Activated naive CD4-positive, alpha-beta T cell treated with anti-CD3 and anti-CD28 coated beads, Interleukin-2, amount 50 U/mL, for 16 hours (primary cell): ENCODE results near the gene ANKS1A.

Source experiments
- DNase-seq: peaks from one replicate; pipeline ENCODE4 v3.0.0-alpha.2; 2020

ANKS1A gene

DNA sequence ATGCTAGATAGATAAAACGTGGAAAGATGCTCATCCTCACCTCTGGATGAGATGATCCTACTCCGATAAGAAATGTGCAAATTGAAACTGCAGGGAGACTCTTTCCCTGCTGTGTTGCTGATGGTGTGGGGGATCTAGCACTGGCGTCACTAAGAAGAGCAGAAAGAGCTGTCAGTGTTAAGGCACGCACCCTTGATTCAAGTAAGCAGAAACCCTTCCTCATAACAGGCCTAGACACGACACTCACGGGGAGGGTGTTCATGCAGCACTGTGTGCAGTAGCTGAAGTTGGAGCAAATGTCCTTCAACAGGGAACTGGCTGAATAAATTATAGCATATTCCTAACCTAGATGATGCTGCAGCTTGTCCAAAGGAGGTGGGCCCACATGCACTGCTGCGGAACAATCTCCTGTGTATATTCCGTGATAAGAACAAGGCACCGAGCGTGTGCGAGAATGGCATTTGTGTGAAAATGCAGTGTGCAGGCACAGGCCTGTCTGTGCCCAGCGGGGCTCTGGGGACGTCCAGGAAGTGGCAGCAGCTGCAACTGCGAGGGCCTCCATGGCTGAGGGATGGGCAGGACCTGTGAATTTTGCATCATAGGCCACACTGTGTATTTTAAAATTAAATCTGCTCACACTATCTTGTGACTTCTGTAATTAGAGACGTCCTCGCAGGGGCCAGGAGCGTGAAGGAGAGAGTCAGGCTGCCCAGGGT is 188.1 kb downstream of the ANKS1A start:
- DNase-seq: no peak

DNA sequence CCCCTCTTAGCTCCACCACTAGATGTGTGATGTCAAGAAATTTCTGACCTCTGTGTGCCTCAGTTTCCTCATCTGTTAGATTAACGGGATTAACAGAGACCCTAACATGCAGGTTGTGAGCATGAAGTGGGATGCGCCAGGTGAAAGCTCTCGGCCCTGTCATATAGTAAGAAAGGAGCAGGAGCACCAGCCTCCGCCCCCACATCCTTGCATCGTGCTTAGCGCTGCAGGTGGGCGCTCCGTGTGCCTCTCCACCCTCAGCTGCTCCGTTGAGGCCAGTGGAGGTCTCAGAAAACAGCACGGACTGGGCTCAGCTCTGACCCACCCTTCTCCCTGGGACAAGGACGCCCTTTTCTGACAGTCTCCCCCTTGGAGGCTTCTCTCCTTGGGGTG is 188.7 kb downstream of the ANKS1A start:
- DNase-seq: no peak

DNA sequence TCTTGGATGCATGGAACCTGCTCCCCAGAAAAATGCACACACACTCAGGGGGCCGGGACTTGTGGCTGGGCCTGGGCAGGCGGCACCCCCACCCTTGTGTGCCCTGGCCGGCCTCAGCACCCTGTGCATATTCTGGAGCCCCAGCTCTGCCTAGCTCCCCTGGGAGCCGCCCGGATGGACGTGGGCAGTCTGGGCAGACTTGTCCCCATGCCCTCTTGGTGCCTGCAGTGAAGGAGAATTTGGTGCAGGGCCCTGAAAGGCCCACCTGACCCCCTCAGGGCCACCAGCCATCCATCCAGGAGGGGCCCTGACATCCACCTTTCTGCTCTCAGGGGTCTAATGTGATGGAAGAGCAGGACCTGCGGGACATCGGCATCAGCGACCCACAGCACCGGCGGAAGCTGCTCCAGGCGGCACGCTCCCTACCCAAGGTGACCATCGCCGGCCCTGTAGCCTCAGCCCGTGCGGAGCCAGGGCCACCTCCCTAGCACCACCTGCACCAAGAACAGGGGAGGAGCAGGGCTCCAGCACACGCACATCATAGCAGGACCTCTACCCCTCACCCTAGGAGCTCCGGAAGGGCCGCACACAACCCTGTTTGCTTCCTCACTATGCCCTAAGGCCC is 189.3 kb downstream of the ANKS1A start:
- DNase-seq: no peak

DNA sequence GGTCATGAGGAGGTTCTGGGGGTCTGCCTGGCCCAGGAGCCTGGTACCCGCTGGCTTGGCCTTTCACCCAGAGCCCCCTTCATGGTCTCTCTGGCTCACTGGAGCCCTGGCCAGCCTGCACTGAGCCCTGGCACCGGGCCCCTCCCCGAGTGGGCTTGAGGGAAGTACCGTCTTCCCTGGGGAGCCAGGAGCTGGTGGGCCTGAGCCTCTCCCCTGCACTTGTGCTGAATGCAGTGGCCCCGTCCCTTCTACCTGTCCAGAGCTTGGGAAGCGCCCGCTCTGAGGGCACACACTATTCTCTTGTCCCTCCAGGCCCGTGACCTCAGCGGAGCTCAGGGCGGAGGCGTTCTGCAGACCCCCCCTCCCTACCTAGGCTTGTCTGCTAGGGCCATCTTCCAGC is 189.8 kb downstream of the ANKS1A start:
- DNase-seq: no peak

DNA sequence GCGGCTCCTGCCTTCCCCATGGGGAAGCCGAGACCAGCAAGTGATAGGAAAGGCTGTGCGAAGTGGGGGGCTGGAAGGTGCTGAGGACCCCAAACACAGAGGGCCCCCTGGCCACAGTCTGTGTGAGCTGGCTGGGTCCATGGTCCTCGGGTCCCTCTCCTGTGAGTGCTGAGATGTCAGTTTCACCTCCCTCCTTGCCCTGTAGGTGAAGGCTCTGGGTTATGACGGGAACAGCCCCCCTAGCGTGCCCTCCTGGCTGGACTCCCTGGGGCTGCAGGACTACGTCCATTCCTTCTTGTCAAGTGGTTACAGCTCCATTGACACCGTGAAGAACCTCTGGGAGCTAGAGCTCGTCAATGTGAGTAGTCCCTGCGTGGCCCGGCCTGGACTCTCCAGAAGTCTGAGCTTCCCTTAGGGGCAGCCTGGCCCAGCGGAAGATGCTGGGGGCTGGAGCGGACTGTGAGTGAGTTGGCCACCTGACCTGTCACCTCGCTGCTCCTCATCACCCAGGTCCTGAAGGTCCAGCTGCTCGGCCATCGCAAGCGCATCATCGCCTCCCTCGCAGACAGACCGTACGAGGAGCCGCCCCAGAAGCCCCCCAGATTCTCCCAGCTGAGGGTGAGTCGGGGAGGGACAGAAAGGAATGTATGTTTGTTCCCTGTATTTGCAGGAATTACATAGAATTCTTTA is 190.4 kb downstream of the ANKS1A start:
- no peak for DNase-seq

DNA sequence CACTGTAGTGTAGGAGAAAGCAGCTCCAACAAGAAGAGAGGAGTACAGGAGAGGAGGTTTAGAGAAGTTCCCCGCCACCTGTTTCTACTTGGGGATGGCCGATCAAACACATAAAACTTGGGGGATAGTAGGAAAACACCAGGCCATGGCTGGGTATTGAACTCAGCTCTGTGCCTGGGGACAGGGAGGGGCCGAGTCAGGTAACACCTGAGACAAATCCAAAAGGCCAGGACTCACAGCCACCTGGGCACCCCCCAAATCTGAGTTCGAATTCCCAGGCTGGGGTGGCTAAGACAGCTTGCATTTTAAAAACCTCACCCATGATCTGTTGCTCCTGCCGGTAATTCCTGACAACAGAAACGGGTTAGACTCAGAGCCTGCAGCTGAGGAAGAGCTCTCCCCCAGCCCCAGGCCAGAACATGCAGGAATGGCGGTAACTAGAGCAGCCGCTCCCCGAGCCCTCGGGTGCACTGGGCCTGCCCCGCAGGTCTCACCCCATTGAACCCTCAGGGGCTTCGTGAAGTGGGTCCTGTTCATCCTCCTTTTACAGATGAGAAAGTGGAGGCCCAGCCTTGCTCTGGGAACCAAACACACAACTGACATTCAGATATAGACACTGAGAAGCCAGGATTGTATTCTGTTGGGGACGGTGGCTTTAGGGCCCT is 191.1 kb downstream of the ANKS1A start:
- no peak for DNase-seq

DNA sequence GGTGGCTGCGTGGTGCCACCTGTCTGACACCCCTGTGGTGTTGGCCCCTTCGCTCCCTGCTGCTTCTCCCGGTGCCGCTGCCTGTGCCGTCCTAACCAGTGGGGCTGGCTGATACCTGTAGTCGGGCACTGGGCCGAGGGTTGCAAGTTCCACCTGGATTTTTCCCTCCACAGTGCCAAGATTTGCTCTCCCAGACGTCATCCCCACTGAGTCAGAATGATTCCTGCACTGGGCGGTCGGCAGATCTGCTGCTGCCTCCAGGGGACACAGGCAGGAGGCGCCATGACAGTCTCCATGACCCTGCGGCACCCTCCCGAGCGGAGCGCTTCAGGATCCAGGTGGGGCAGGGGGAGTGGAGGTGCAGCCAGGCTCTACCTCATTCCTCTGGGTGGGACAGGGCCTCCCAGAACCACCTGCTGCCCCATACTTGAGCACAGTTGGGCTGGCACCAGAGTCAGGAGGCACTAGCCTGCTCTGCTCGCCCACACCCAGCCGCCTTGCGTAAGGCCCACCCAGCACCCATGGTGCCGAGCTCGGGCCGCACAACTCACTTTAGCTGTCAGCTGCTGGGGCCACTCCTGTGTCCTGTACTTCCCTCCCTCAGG is 191.9 kb downstream of the ANKS1A start:
- DNase-seq: no peak

DNA sequence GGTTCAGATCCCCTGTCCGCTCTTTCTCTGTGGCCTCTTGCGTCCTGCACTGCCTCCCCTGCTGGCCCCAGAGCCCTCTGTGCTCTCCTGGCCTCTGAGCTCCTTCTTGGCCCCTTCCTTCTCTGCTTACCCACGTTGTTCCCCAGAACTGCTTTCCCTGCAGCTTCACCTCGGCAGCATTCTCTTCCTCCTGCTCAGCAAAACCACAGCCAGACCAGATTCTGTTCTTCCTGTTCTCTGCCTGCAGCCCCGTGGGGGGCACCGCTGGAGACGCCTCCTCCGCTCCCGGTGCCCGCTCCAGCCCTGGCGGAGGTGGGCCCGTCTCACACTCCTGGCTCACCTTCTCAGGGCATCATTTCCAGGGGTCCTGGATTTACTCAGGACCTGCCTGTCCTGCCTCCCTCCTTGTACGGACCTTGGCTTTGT is 192.4 kb downstream of the ANKS1A start:
- no peak for DNase-seq

DNA sequence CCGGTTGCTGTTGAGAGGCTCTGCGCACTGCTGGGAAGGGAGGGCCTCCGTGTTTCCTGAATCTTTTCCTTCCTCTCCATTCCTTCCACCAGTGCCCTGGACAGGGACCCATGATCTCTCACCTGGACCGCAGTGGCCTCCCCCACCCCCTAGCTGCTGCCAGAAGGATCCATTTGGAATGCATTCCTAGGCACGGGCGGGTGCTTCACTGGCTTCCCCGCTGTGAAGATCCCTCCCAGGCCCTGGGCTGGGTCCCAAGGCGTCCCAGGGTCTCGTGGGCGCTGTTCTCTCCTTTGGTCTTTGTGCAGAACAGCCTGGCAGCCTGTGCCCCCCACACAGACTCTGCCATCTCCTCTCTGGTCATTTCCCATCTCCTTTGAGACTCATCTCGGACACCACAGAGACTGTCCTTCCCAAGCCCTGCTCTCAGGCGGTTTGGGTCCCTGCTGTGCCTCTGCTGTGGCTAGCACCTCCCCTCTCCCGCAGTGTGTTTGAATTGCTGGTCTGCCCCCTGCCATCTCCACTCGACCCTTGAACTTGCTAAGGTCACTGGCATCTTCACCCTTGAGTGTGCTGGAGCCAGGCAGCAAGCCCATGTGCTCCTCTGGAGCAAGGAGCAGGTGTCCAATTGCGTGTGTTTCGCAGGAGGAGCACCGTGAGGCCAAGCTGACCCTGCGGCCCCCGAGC is 193.1 kb downstream of the ANKS1A start:
- DNase-seq: no peak

DNA sequence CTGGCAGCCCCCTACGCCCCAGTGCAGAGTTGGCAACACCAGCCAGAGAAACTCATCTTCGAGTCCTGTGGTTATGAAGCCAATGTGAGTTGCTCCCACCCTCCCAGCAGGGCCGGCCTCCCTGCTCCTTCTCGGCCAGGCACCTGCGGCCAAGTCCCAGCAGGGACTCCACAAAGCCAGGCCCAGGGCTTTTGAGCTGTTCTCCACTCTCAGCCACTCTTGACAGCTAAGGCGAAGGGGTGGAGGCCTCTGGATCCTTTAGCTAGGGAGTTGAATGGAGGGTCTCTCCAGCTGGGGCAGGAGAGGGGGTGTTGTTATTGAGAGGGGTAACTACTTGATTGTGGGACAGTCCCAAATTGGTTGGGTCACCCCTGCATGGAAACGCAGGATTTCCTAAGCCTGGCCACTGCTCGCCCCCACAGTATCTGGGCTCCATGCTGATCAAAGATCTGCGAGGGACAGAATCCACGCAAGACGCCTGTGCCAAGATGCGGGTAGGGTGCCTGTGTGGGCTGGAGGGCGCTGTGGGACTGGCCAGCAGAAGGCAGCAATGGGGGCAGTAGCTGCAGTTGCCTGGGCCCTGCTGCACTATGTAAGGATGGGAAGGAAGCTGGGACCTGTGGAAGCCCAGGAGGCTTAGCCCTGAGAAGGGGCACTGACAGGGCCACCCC is 193.8 kb downstream of the ANKS1A start:
- DNase-seq: no peak

DNA sequence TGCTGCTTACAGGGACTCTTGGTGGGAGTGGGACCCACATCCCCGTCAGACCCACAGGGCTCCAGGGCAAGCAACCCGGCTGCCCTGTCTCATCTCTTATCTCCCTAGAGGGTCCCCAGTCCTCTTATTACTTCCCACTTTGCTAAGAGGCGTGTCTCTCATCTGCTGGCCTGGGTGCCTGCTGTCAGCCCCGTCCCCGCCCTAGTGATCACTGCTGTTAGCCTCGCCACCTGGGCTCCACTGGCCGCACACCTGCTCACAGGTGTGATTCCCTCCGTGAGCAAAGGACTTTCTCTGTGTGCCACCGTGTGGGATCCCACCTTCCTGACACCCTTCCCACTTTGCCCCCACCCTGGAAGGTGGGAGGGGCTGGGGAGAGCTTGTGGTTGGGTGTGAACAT is 194.5 kb downstream of the ANKS1A start:
- no peak for DNase-seq

DNA sequence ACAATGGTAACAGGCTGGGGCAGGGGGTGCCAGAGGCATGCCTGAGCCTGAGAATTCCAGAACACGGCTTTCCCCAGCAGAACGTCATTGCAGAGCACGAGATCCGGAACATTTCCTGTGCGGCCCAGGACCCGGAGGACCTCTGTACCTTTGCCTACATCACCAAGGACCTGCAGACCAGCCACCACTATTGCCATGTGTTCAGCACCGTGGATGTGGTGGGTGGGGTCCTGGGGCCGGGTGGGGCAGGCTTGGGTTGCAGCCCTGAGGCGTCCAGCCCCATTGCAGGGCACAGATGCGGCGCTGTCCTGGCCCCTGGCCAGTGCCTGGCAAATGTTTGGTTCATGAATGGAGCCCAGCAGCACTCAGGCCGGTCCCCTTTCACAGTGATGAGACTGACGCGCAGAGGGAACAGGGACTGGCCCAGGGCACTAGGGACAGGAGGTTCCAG is 195.0 kb downstream of the ANKS1A start:
- DNase-seq: no peak

DNA sequence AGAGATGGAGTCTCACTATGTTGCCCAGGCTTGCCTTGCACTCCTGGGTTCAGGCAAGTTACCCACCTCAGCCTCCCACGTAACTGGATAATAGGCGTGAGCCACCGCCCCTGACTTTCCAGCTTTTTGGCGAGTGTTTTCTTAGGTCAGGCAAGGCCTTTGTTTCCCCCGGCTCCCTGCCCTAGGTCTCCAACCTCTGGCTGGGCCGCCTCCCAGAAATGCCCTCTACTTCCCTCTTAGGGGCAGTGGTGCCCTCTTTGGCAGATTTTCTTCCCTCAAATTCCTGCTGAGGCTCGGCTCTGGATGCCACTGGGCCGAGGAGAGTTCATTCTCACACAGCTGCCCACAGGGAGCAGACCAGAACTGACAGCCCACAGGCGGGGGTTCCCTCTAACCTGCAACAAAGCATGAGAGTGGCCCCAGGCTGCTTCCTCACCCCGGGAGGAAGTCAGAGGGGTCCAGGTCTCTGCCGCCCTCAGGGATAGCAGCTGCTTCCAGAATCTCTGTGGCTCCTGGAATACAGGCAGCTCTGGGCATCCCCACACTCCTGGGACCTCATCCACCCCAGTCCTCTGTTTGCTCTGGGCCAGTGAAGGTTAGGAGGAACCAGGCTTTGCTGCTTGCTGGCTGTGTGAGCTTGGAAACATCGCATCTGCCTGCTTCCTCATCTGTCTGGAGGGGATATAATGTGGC is 195.6 kb downstream of the ANKS1A start:
- no peak for DNase-seq

DNA sequence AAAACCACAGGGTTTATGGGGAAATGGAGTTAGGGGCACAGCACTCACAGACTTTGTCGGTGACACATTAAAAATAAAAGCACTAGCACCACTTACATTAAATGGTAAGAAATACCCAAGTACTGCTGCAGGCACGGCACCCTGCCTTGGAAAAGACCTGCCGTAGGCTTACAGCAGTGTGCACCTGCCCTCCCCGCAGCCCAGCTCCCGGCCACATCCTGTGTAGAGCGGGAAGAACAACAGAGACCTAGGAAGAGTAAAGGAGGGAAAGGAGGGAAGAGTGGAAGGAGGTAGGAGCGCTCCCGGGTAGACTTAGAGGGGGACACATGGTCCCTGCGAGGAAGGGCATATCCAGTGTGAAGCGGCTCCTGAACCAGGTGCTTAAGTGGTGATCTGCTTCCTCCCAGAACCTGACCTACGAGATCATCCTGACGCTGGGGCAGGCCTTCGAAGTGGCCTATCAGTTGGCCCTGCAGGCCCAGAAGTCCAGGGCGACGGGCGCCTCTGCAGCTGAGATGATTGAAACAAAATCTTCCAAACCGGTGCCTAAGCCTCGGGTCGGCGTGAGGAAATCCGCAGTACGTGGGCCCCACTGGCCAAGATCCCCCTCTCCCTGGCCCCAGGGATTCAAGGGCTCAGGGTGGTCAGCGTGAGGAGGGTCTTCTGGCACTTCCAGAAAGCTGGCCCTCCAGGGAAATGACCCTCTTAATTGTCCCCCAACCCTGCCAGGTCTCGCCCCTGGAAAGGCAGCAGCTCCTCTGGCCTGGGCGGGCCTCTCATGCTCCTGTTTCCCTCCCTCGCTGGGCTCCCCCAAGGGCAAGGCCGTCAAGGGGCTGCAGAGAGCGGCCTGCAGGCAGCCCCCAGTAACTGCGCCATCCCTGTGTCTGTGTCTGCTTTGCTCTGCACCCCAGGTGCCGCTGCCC is 196.6 kb downstream of the ANKS1A start:
- no peak for DNase-seq

DNA sequence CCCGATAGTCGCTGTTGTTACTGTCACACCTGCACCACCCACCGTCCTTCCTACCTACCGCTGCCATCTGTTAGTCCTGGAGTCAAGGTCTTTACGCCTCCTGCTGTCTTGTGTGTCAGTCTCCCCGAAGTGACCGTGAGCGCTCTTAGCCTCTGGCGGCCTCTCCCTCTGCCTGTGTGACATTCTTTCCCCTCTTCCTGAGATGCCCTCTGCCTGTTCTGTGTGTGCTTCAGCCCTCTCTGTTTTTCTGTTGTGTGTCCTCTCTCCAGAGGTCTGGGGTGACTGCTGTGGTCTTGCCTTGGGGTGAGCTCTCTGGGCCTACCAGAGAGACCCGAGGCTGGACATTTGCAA is 197.2 kb downstream of the ANKS1A start:
- no peak for DNase-seq

DNA sequence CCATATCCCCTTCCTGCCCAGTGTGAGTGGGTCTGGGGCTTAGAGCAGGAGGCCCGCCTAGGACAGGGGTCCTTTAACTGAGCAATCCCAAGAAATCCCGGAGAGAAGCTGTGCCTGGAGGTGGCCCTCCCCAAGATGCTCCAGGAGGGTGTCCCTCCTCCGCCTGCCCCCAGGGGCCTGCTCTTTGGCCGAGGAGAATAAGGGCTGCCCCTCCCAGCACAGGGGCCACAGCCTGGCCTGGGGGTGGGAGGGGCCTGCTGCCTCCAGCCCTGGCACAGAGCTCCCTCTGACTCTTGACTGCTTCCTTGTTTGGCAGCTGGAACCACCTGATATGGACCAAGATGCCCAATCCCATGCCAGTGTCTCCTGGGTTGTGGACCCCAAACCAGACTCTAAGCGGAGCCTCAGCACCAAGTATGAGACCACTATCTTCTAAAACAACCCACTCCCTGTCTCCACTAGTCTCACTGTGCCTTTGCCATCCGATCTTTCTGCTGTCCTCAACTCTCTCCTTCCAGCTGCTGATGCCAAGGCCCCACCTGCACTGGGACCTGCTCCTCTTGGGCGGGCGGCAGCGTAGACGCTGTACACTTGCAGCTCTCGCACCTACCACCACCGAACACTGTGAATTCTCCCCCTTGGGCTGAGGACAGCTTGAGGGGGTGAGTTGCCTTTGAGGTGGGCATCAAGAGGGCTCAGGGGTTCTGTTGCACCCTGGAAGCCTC is 197.7 kb downstream of the ANKS1A start:
- DNase-seq: no peak

DNA sequence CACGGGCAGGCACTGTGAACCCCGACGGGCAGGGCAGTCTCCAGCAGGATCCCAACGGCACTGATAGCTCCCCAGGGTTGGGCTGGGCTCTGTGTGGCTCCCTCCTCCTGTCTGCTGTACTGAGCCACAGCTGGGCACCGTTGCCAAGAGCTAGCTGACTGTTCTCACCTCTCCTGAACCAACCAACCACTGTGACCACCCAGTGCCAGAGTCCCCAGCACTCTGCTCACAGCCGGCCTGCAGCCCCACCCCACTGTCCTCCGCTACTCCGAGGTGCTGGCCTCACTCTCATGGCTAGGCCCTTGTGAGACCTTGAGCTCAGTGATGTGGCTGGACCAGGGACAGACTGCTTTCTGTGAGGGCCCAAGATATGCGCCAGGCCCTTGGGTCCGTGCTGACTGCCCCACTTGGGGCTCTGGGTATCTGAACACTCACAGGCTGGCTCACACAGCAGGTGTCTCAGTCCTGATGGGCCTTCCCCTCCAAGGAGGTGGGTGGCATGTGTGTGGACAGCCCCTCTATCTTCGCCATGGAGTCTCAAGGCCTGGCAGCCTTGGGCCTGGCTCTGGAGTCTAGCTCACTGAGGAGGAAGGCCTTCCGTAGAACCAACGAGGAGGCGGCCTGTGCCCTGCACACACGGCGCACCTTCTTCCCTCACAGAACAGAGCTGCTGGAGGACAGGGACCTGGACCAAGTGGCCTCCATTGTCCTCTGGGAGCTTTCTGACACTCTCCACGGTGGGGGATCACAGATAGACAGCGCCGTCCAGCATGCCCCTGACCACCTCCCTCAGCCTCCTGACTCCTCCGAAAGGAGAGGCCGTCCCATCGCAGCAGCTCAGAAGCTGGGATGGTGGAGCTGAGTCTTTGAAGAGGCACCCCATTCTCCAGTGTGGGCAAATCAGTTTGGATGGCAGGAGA is 198.6 kb downstream of the ANKS1A start:
- no peak for DNase-seq
